HepG2 (cell line): ENCODE measurements around the gene MOV10L1. TPM values are rescaled to one million over a fixed set of nuclear protein-coding genes. Genes with fewer than 3 reads are reported as not detected.
A peak's percentile ranks its signal among the peaks of the same experiment; 100 is the strongest.

Experiments used
- ARNT ChIP-seq: fragments of 450-650 bp; IDR thresholded peaks from 2 replicates; pipeline ENCODE4 v1.6.1; 2017
- GTF3A ChIP-seq: sonication (generic); formaldehyde crosslinking; conservative IDR thresholded peaks from 2 replicates; pipeline ENCODE4 v1.4.0; 2020; ENCODE audit warnings: mild to moderate bottlenecking, missing genetic modification reagents
- MED13 ChIP-seq: sonication (generic); formaldehyde crosslinking; IDR thresholded peaks from 2 replicates; pipeline ENCODE4 v1.5.0; 2020; ENCODE audit warnings: missing genetic modification reagents
- MTA1 ChIP-seq: sonication (generic); formaldehyde crosslinking; IDR thresholded peaks from 2 replicates; pipeline ENCODE4 v1.4.0; 2020; ENCODE audit warnings: missing genetic modification reagents, mild to moderate bottlenecking, borderline replicate concordance
- REL ChIP-seq: sonication (generic); formaldehyde crosslinking; conservative IDR thresholded peaks from 2 replicates; pipeline ENCODE4 v1.8.0; 2022; ENCODE audit warnings: mild to moderate bottlenecking, missing genetic modification reagents, moderate library complexity
- REXO4 ChIP-seq: sonication (generic); formaldehyde crosslinking; IDR thresholded peaks from 2 replicates; pipeline ENCODE4 v1.8.0; 2022; ENCODE audit warnings: missing genetic modification reagents, mild to moderate bottlenecking, borderline replicate concordance
- SAP130 ChIP-seq: IDR thresholded peaks from 2 replicates; pipeline ENCODE4 v1.6.1; 2016; ENCODE audit warnings: low read depth
- XBP1 ChIP-seq: sonication (generic); formaldehyde crosslinking; IDR thresholded peaks from 2 replicates; pipeline ENCODE4 v1.5.0; 2020; ENCODE audit warnings: missing genetic modification reagents
- polyA plus RNA-seq, 8 experiments: library from polyadenylated mRNA; depleted of rRNA in 3 of 8; stranded (reverse) in 7 of 8; unstranded in 1 of 8; fragments of >200 nt; fragmentation: Illumina TruSeq in 4 of 8; extraction: Trizol in 4 of 8; gene quantifications; 2 replicates each; pipeline versions ENCODE4 v1.2.1 to v1.2.3, GENCODE V29; 2011 to 2016; ENCODE audit warnings: low read depth in 4 of 8, missing spikeins in 1 of 8, mixed read lengths in 1 of 8; ENCODE audit not compliant: insufficient read depth in 1 of 8
- total RNA-seq, 5 experiments: library from RNA; depleted of rRNA; stranded (reverse); fragments of >200 nt; fragmentation: Illumina TruSeq; extraction: Trizol; gene quantifications; 2 replicates each; pipeline ENCODE4 v1.2.3, GENCODE V29; 2016; ENCODE audit warnings: low read depth in 1 of 5
- TF ChIP-seq, protein P1 (sequence below): sonication (generic); formaldehyde crosslinking; conservative IDR thresholded peaks from 2 replicates; pipeline ENCODE4 v1.4.0; 2020; ENCODE audit warnings: mild to moderate bottlenecking, missing genetic modification reagents, moderate library complexity
- TF ChIP-seq, protein P2 (sequence below): sonication (generic); formaldehyde crosslinking; IDR thresholded peaks from 2 replicates; pipeline ENCODE4 v1.8.1; 2023; ENCODE audit warnings: mild to moderate bottlenecking, missing genetic modification reagents
- TF ChIP-seq, protein P3 (sequence below): sonication (generic); formaldehyde crosslinking; IDR thresholded peaks from 2 replicates; pipeline ENCODE4 v1.4.0; 2020; ENCODE audit warnings: mild to moderate bottlenecking, missing genetic modification reagents, borderline replicate concordance
- TF ChIP-seq, protein P4 (sequence below): sonication (generic); formaldehyde crosslinking; IDR thresholded peaks from 2 replicates; pipeline ENCODE4 v1.5.0; 2020; ENCODE audit warnings: mild to moderate bottlenecking, missing genetic modification reagents
- TF ChIP-seq, protein P5 (sequence below): sonication (generic); formaldehyde crosslinking; conservative IDR thresholded peaks from 2 replicates; pipeline ENCODE4 v1.4.0; 2020; ENCODE audit warnings: missing genetic modification reagents

MOV10L1 gene
- total and polyA plus RNA-seq, 2 of the 13 experiments (the other 11 are each of a cell fraction or from before 2014, with no cell fraction given): 0.11 to 0.12 TPM

DNA sequence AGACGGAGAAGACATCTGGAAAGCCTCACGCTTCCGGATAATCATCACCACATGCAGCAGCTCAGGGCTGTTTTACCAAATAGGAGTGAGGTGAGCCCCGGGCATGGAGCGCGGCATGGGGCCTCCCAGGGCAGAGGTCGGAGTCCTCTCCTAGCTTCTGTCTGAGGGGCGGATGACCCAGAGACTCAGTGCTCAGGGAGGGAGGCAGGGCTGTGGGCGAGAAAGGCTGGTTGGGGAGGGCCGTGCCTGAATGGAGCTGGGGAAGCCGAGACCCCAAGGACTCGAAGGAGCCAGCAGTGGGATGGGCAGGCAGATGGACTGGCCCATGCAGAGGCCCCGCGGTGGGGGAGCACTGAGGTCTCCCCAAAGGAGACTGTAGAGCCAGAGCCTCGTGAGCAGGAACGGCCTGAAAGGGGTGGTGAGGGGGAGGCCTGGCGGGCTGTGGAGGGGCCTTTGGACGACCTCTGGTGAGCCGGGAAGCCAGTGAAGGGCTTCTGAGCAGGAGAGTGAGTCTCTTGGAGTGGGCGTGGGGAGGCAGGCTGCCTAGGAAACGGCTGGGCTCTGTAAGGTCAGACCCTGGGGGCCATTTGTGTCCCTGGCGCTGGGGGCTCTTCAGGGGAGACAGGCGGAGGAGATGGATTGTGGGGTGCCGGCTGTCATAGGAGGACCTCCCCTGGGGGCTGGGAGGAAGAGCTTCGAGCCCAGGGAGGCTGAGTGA is 56.1 kb downstream of the MOV10L1 start (continued):
- TF ChIP-seq, protein P1, sequence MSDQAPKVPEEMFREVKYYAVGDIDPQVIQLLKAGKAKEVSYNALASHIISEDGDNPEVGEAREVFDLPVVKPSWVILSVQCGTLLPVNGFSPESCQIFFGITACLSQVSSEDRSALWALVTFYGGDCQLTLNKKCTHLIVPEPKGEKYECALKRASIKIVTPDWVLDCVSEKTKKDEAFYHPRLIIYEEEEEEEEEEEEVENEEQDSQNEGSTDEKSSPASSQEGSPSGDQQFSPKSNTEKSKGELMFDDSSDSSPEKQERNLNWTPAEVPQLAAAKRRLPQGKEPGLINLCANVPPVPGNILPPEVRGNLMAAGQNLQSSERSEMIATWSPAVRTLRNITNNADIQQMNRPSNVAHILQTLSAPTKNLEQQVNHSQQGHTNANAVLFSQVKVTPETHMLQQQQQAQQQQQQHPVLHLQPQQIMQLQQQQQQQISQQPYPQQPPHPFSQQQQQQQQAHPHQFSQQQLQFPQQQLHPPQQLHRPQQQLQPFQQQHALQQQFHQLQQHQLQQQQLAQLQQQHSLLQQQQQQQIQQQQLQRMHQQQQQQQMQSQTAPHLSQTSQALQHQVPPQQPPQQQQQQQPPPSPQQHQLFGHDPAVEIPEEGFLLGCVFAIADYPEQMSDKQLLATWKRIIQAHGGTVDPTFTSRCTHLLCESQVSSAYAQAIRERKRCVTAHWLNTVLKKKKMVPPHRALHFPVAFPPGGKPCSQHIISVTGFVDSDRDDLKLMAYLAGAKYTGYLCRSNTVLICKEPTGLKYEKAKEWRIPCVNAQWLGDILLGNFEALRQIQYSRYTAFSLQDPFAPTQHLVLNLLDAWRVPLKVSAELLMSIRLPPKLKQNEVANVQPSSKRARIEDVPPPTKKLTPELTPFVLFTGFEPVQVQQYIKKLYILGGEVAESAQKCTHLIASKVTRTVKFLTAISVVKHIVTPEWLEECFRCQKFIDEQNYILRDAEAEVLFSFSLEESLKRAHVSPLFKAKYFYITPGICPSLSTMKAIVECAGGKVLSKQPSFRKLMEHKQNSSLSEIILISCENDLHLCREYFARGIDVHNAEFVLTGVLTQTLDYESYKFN (CRISPR knock-in tag): peak; percentile 82
- TF ChIP-seq MED13 (CRISPR knock-in tag) (no peak), REL (no peak), SAP130 (CRISPR knock-in tag) (peak; percentile 55), GTF3A (no peak), REXO4 (CRISPR knock-in tag) (no peak), XBP1 (CRISPR knock-in tag) (no peak), MTA1 (CRISPR knock-in tag) (no peak), ARNT (no peak)
- TF ChIP-seq, protein P2, sequence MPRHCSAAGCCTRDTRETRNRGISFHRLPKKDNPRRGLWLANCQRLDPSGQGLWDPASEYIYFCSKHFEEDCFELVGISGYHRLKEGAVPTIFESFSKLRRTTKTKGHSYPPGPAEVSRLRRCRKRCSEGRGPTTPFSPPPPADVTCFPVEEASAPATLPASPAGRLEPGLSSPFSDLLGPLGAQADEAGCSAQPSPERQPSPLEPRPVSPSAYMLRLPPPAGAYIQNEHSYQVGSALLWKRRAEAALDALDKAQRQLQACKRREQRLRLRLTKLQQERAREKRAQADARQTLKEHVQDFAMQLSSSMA (CRISPR knock-in tag): no peak
- TF ChIP-seq, protein P3, sequence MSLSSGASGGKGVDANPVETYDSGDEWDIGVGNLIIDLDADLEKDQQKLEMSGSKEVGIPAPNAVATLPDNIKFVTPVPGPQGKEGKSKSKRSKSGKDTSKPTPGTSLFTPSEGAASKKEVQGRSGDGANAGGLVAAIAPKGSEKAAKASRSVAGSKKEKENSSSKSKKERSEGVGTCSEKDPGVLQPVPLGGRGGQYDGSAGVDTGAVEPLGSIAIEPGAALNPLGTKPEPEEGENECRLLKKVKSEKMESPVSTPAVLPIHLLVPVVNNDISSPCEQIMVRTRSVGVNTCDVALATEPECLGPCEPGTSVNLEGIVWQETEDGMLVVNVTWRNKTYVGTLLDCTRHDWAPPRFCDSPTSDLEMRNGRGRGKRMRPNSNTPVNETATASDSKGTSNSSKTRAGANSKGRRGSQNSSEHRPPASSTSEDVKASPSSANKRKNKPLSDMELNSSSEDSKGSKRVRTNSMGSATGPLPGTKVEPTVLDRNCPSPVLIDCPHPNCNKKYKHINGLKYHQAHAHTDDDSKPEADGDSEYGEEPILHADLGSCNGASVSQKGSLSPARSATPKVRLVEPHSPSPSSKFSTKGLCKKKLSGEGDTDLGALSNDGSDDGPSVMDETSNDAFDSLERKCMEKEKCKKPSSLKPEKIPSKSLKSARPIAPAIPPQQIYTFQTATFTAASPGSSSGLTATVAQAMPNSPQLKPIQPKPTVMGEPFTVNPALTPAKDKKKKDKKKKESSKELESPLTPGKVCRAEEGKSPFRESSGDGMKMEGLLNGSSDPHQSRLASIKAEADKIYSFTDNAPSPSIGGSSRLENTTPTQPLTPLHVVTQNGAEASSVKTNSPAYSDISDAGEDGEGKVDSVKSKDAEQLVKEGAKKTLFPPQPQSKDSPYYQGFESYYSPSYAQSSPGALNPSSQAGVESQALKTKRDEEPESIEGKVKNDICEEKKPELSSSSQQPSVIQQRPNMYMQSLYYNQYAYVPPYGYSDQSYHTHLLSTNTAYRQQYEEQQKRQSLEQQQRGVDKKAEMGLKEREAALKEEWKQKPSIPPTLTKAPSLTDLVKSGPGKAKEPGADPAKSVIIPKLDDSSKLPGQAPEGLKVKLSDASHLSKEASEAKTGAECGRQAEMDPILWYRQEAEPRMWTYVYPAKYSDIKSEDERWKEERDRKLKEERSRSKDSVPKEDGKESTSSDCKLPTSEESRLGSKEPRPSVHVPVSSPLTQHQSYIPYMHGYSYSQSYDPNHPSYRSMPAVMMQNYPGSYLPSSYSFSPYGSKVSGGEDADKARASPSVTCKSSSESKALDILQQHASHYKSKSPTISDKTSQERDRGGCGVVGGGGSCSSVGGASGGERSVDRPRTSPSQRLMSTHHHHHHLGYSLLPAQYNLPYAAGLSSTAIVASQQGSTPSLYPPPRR (CRISPR knock-in tag): peak; percentile 39; the same call in 1 of the 2 replicates
- TF ChIP-seq, protein P4, sequence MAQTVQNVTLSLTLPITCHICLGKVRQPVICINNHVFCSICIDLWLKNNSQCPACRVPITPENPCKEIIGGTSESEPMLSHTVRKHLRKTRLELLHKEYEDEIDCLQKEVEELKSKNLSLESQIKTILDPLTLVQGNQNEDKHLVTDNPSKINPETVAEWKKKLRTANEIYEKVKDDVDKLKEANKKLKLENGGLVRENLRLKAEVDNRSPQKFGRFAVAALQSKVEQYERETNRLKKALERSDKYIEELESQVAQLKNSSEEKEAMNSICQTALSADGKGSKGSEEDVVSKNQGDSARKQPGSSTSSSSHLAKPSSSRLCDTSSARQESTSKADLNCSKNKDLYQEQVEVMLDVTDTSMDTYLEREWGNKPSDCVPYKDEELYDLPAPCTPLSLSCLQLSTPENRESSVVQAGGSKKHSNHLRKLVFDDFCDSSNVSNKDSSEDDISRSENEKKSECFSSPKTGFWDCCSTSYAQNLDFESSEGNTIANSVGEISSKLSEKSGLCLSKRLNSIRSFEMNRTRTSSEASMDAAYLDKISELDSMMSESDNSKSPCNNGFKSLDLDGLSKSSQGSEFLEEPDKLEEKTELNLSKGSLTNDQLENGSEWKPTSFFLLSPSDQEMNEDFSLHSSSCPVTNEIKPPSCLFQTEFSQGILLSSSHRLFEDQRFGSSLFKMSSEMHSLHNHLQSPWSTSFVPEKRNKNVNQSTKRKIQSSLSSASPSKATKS (CRISPR knock-in tag): no peak
- TF ChIP-seq, protein P5, sequence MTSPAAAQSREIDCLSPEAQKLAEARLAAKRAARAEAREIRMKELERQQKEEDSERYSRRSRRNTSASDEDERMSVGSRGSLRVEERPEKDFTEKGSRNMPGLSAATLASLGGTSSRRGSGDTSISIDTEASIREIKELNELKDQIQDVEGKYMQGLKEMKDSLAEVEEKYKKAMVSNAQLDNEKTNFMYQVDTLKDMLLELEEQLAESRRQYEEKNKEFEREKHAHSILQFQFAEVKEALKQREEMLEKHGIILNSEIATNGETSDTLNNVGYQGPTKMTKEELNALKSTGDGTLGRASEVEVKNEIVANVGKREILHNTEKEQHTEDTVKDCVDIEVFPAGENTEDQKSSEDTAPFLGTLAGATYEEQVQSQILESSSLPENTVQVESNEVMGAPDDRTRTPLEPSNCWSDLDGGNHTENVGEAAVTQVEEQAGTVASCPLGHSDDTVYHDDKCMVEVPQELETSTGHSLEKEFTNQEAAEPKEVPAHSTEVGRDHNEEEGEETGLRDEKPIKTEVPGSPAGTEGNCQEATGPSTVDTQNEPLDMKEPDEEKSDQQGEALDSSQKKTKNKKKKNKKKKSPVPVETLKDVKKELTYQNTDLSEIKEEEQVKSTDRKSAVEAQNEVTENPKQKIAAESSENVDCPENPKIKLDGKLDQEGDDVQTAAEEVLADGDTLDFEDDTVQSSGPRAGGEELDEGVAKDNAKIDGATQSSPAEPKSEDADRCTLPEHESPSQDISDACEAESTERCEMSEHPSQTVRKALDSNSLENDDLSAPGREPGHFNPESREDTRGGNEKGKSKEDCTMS (CRISPR knock-in tag): no peak
